ENCODE results near the gene MAP2K5.

DNA sequence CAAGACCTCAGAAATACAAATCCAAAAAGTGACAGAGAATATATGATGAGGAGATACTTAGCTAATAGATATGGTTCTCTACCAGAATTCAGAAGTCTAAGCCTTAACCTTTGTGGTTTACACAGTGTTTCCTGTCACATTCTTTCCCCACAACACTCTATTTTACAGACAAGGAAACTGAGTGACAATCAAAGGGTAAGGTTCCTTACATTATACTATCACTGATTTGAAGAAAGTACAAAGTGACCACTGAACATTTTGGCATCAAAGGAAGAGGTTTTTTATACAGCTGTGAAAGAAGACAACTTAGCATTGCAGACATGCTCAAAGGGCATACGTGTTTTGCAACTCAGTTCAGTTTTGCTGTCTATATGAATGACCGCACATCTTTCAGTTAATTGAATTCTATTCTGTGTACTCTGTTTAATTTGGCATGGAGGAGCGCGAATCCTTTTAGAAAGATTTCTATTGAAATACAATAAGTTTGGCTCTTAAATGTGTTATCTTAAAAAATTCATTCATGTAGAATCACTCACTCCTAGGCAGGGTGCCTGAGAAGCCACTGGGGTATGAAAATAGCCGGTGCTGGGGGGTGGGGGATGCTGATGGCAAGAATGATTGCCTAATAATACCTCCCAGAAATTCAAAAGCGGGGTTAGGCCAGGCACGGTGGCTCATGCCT lies 216.3 kb downstream of the MAP2K5 start:
- TF ChIP-seq ZNF423 (tag by site-specific recombination; IDR thresholded peaks at IDR 0.05): no peak
- TF ChIP-seq, protein P1, sequence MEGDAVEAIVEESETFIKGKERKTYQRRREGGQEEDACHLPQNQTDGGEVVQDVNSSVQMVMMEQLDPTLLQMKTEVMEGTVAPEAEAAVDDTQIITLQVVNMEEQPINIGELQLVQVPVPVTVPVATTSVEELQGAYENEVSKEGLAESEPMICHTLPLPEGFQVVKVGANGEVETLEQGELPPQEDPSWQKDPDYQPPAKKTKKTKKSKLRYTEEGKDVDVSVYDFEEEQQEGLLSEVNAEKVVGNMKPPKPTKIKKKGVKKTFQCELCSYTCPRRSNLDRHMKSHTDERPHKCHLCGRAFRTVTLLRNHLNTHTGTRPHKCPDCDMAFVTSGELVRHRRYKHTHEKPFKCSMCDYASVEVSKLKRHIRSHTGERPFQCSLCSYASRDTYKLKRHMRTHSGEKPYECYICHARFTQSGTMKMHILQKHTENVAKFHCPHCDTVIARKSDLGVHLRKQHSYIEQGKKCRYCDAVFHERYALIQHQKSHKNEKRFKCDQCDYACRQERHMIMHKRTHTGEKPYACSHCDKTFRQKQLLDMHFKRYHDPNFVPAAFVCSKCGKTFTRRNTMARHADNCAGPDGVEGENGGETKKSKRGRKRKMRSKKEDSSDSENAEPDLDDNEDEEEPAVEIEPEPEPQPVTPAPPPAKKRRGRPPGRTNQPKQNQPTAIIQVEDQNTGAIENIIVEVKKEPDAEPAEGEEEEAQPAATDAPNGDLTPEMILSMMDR (tag by site-specific recombination; IDR thresholded peaks at IDR 0.05): no peak
- TF ChIP-seq ZNF274 (IDR thresholded peaks at IDR 0.05; ENCODE audit: low read length): no peak
- no peak for TF ChIP-seq ZNF274 (tag by site-specific recombination; IDR thresholded peaks at IDR 0.05; ENCODE audit: borderline replicate concordance)
